ENCODE results near the gene CELA2A.
"Not testable (repeated sequence)": the region's sequence is repeated elsewhere in the genome, so short reads cannot be mapped to it uniquely, and the experiment has no call there.

- not testable (repeated sequence) for TF ChIP-seq POLR2A (conservative IDR thresholded peaks at IDR 0.05); ZNF766 (CRISPR knock-in tag; conservative IDR thresholded peaks at IDR 0.05); CHD7 (IDR thresholded peaks at IDR 0.05; ENCODE audit: low read depth, low read length); CTCF (IDR thresholded peaks at IDR 0.05 in 2 of 3, conservative IDR thresholded peaks at IDR 0.05 in 1 of 3; ENCODE audit: insufficient read depth in 2 of 3, low read depth in 1 of 3, low read length in 3 of 3); NFXL1 (CRISPR knock-in tag; IDR thresholded peaks at IDR 0.05); TEAD2 (tag; IDR thresholded peaks at IDR 0.05); ZNF184 (CRISPR knock-in tag; IDR thresholded peaks at IDR 0.05); BACH1 (tag; IDR thresholded peaks at IDR 0.05); C11orf30 (IDR thresholded peaks at IDR 0.05; ENCODE audit: low read depth); FOXM1 (IDR thresholded peaks at IDR 0.05; ENCODE audit: low read depth); FOXM1 (CRISPR knock-in tag; IDR thresholded peaks at IDR 0.05; ENCODE audit: low read depth)
These were observed 64.8 kb downstream of the CELA2A start for GRCh38 chr1:15521206-15521906.

All from K562 (cell line).